Measurements from ENCODE around the gene HLA-DOA.

GRCh38 chr6:32972353-32973143 is 36.8 kb downstream of the HLA-DOA start:
- no peak for TF ChIP-seq CTCF (IDR thresholded peaks at IDR 0.05)
- TF ChIP-seq POLR2A (IDR thresholded peaks at IDR 0.05) = no peak
- peak in 1 of 3 donors; percentile 22 for TF ChIP-seq POLR2AphosphoS5 (IDR thresholded peaks at IDR 0.05)
